Right renal pelvis (tissue), 4 donors: Measurements from ENCODE around the gene PPP6R3. TPM values are rescaled to one million over a fixed set of nuclear protein-coding genes. Genes with fewer than 3 reads are reported as not detected.
"Not testable (repeated sequence)": the region's sequence is repeated elsewhere in the genome, so short reads cannot be mapped to it uniquely, and the experiment has no call there.

Experiments
- DNase-seq, 4 donors: peaks; one replicate each; pipeline ENCODE4 v3.0.0-alpha.2; 2013; ENCODE audit warnings: low read depth in 4 of 4, low spot score in 3 of 4, missing footprints in 1 of 4
- polyA plus RNA-seq, 4 donors: library from polyadenylated mRNA; unstranded; fragments of 120-200 nt; gene quantifications; one replicate each; pipeline ENCODE4 v1.2.1, GENCODE V29; 2013; ENCODE audit not compliant: insufficient read length in 4 of 4

PPP6R3 gene
- polyA plus RNA-seq, 4 donors = 82.7 to 109 (median 101) TPM

DNA sequence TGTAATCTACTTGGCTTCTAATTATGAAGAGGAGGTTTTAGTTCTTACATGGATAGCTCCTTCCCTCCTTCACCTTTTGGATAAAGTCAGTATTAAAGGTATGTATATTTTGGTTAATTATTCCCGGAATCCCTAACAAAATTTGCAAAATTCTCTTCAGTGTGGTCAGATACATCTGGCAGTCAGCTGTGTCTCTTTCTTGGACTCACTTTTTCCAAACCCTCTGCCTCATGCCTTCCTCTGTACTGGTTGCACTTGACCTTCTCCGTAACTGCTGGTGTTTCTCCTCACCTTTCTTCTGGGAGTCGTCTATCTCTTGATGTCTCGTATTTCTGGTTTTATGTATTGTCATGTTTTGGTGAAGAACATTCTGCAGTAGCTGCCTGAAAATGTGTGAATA is 62.5 kb downstream of the PPP6R3 start:
- DNase-seq = no peak

DNA sequence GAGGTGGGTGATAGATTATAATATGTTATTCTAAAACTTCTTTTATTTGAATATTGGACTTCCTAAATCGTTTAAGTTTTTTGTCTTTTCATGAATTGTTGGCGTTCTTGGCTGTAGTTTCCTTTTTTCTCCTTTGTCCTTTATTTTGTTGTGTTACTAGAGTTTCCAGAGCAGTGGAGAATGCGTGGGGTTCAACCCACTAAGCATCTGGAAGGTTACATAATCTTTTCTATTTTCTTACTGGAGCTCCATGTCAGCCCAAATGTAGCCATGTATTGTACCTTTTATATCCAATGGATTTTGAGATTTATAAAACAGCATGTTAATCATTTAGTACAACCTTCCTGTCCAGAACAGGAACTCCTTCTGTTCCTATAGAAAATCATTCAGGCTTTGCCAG is 63.2 kb downstream of the PPP6R3 start:
- no peak for DNase-seq

DNA sequence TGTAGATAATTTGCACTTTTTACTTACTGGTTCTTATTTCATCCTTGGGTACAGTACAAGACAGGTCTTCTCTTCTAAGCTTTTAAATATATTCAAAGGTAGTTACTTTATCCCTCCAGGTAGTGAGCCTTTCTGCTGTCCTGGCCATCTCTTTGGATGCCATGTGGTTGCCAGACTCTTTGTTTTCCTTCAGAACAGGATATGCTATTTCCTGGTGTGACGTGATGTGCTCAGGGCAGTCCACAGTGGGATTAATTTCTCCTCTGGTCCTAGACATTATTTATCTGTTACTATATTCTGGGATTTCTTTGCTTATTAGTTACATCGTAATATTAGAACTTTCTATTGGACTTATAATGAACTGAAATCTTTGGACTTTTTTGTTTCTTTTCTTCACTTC is 63.7 kb downstream of the PPP6R3 start:
- no peak for DNase-seq

- DNase-seq = no peak
Measured at GRCh38 chr11:68524681-68525080, 64.1 kb downstream of the PPP6R3 start.

DNA sequence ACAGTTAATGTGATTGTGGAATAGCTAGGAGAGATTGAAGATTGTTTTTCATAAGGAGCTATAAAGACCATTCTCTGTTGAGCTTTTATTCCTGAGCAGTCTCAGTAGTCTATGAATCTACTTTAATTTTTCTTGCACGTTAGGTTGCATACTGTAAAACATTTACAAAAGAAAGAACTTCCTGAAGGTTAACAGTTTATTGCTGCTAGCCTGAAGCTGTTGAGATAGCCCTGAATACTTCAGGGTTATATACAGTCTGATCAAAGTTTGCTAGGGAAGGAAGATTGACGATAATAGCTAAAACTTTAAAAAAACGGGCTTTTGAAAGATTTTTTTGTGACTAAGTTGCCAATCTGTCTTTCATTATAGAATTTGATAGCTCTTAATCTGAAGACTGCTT is 64.8 kb downstream of the PPP6R3 start:
- no peak for DNase-seq

- no peak for DNase-seq
Measured at GRCh38 chr11:68525930-68526329, 65.4 kb downstream of the PPP6R3 start.

DNA sequence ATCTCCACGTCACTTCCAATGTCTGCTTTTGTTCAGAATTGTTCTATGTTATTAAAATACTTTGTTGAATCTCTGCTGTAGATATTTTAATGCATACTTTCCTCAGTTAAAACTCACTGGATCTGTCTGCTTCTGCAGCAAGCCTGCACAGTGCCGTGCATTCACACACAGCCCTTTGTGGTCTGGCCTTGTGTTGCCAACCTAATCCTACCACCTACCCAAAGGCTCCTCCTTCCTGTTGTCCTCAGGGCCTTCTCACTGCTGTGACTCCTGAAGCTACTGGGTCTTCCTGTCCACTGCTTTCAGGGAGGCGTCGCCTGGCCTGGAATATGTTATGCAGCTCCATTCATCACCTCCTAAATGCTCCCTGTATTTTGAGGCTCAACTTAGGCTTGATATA is 67.0 kb downstream of the PPP6R3 start:
- no peak for DNase-seq

DNA sequence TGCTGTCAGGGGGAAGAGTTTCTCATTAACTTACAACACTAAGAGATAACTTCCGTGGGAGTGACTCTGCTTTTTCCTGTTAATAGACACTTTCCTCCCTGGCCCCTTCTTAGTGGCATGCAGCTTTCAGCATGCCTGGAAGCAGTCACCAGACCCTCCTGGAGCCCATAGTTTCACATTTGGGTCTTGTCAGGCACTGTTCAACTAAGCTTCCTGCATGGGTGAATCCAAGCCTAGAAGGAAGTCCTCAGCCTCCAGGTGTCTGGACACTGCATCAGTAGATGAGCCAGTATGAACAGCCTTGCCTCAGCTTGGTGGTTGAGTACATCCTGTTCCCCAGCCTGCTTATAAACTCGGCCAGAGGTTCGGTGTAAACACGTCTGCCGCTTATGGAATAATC is 68.1 kb downstream of the PPP6R3 start:
- no peak for DNase-seq

- DNase-seq = no peak
Measured at GRCh38 chr11:68531129-68531693, 70.7 kb downstream of the PPP6R3 start.

- DNase-seq = no peak
Measured at GRCh38 chr11:68532727-68533369, 72.3 kb downstream of the PPP6R3 start.

DNA sequence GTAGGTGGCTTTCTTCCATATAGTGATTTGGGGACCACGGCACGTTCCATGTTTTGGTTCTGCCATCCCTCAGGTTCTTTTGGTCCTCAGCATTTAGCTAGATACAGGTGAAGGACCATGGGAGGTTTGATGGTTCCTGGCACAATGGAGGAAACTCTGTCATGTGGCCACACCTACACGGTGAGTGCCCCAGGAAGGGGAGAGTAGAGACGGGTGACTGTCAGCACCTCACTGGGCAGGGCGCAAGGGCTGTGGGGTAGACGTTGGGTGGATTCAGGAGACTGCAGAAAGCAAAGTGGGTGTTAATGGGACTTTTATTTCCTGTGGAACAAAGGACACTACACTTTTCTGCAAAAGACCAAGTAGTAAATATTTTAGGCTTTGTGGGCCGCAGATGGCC is 73.4 kb downstream of the PPP6R3 start:
- DNase-seq = no peak

GRCh38 chr11:68535098-68535497 is 74.5 kb downstream of the PPP6R3 start:
- DNase-seq = no peak

DNA sequence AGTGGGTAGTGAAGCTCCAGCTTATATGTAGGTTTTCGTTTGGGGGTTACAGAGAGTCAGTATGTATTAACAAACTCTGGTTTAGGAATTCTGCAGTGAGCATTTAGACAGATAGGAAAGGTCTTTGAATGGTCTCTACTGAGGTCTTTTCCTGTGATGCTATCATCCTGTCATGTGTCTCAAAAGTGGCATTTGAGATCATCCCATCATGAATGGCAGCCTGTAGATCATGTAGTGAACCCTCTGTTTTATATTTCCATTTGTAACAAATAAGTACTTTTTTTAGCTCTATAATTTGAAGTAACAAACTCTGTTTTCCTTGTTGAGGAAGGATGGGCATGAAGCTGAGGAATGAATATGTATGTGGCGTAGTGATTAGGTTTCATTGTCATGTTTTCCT is 76.2 kb downstream of the PPP6R3 start:
- DNase-seq = no peak

GRCh38 chr11:68538025-68538424 is 77.5 kb downstream of the PPP6R3 start:
- DNase-seq = no peak

- DNase-seq = no peak
Measured at GRCh38 chr11:68539395-68539794, 78.8 kb downstream of the PPP6R3 start.

GRCh38 chr11:68540504-68540903 is 80.0 kb downstream of the PPP6R3 start:
- not testable (repeated sequence) for DNase-seq

- DNase-seq = no peak
Measured at GRCh38 chr11:68541116-68541515, 80.6 kb downstream of the PPP6R3 start.

- no peak for DNase-seq
Measured at GRCh38 chr11:68541991-68542390, 81.4 kb downstream of the PPP6R3 start.

GRCh38 chr11:68542617-68543016 is 82.1 kb downstream of the PPP6R3 start:
- DNase-seq = no peak

GRCh38 chr11:68543594-68543993 is 83.0 kb downstream of the PPP6R3 start:
- no peak for DNase-seq

GRCh38 chr11:68545347-68545746 is 84.8 kb downstream of the PPP6R3 start:
- DNase-seq = no peak

- DNase-seq = no peak
Measured at GRCh38 chr11:68545796-68546195, 85.2 kb downstream of the PPP6R3 start.

- no peak for DNase-seq
Measured at GRCh38 chr11:68546555-68546954, 86.0 kb downstream of the PPP6R3 start.
